IMR-90 (cell line): Measurements from ENCODE around the gene CCDC40.

Experiments used
- BHLHE40 ChIP-seq: fragments of 150-350 bp; IDR thresholded peaks from 2 replicates; pipeline ENCODE4 v1.6.1; 2016; ENCODE audit warnings: mild to moderate bottlenecking, low read depth, low read length
- CEBPB ChIP-seq: IDR thresholded peaks from 2 replicates; pipeline ENCODE4 v1.6.1; 2012; ENCODE audit warnings: low read depth, low read length, improper control_type of control experiment
- CHD1 ChIP-seq: IDR thresholded peaks from 2 replicates; pipeline ENCODE4 v1.6.1; 2012; ENCODE audit warnings: low read depth, low read length, improper control_type of control experiment
- FOS ChIP-seq: fragments of 150-350 bp; IDR thresholded peaks from 2 replicates; pipeline ENCODE4 v1.6.1; 2016; ENCODE audit warnings: low read depth, low read length
- MAFK ChIP-seq: IDR thresholded peaks from 2 replicates; pipeline ENCODE4 v1.6.1; 2012; ENCODE audit warnings: low read depth, low read length, improper control_type of control experiment
- MXI1 ChIP-seq: IDR thresholded peaks from 2 replicates; pipeline ENCODE4 v1.6.1; 2012; ENCODE audit warnings: low read depth, mild to moderate bottlenecking, low read length, moderate library complexity, borderline replicate concordance
- POLR2A ChIP-seq: IDR thresholded peaks from 2 replicates; pipeline ENCODE4 v1.6.1; 2012; ENCODE audit warnings: mild to moderate bottlenecking, low read depth, low read length
- RAD21 ChIP-seq: IDR thresholded peaks from 2 replicates; pipeline ENCODE4 v1.6.1; 2012; ENCODE audit warnings: low read length, improper control_type of control experiment
- RCOR1 ChIP-seq: IDR thresholded peaks from 2 replicates; pipeline ENCODE4 v1.6.1; 2012; ENCODE audit warnings: mild to moderate bottlenecking, low read length, improper control_type of control experiment; ENCODE audit not compliant: insufficient replicate concordance
- RFX5 ChIP-seq: IDR thresholded peaks from 2 replicates; pipeline ENCODE4 v1.8.0; 2012; ENCODE audit warnings: low read depth, mild to moderate bottlenecking, low read length, moderate library complexity
- SMC3 ChIP-seq: fragments of 150-350 bp; IDR thresholded peaks from 2 replicates; pipeline ENCODE4 v1.6.1; 2016; ENCODE audit warnings: low read depth, mild to moderate bottlenecking, antibody characterized with exemption, low read length, moderate library complexity
- TF ChIP-seq, protein P1 (sequence below): conservative IDR thresholded peaks from 2 replicates; pipeline ENCODE4 v1.5.1; 2012; ENCODE audit warnings: mild to moderate bottlenecking, low read depth, low read length, improper control_type of control experiment
- TF ChIP-seq, protein P2 (sequence below): fragments of 150-350 bp; IDR thresholded peaks from 2 replicates; pipeline ENCODE4 v1.6.1; 2017; ENCODE audit warnings: mild to moderate bottlenecking, antibody characterized with exemption, low read length, low read depth

DNA sequence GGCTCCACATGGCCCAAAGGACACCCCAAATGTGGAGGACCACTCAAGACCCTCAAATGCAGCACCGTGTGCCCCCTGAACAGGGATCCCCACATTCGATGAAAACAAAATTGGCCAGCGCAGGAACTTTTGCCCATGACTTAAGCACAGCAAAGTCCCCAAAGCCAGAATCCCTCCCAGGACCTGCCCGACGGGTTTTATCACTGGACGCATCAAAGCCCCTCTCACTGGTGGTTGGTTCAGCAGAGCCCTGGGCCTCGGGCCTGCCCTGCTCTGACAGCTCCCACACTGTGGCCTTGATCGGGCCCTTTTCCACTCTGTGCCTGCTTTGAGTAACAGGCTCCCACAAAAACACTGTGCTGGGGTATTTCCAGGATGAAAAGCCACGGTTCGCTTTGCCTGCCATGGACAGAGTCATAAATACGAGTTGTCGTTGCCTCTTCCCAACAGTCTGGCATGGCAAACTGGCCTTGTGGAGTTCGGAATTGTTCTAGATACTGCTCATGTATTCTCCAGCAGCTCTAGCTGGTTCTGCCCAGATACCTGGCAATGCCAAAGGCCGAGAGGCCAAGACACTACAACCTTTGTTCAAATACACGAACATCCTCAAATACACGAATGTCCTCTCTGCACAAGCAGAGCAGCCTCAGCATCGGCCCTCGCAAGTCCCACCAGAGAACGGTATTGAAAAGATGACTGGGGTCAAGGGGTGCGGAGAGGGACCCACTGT, 47.2 kb upstream of the CCDC40 start:
- TF ChIP-seq, protein P1, sequence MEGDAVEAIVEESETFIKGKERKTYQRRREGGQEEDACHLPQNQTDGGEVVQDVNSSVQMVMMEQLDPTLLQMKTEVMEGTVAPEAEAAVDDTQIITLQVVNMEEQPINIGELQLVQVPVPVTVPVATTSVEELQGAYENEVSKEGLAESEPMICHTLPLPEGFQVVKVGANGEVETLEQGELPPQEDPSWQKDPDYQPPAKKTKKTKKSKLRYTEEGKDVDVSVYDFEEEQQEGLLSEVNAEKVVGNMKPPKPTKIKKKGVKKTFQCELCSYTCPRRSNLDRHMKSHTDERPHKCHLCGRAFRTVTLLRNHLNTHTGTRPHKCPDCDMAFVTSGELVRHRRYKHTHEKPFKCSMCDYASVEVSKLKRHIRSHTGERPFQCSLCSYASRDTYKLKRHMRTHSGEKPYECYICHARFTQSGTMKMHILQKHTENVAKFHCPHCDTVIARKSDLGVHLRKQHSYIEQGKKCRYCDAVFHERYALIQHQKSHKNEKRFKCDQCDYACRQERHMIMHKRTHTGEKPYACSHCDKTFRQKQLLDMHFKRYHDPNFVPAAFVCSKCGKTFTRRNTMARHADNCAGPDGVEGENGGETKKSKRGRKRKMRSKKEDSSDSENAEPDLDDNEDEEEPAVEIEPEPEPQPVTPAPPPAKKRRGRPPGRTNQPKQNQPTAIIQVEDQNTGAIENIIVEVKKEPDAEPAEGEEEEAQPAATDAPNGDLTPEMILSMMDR = no peak
- TF ChIP-seq RCOR1 = no peak
- TF ChIP-seq MXI1 = no peak
- TF ChIP-seq MAFK = no peak
- no peak for TF ChIP-seq POLR2A
- no peak for TF ChIP-seq RAD21
- TF ChIP-seq CEBPB = no peak
- TF ChIP-seq SMC3 = no peak
- no peak for TF ChIP-seq RFX5
- TF ChIP-seq, protein P2, sequence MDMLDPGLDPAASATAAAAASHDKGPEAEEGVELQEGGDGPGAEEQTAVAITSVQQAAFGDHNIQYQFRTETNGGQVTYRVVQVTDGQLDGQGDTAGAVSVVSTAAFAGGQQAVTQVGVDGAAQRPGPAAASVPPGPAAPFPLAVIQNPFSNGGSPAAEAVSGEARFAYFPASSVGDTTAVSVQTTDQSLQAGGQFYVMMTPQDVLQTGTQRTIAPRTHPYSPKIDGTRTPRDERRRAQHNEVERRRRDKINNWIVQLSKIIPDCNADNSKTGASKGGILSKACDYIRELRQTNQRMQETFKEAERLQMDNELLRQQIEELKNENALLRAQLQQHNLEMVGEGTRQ = no peak
- TF ChIP-seq BHLHE40 = no peak
- TF ChIP-seq FOS = no peak
- TF ChIP-seq CHD1 = no peak
